ENCODE data around the gene SELPLG. TPM values are rescaled to one million over a fixed set of nuclear protein-coding genes. Genes with fewer than 3 reads are reported as not detected.

Gene SELPLG
- total and polyA plus RNA-seq, 8 donors, result 3.0 to 61.0 (median 4.2) TPM

- intact Hi-C loops (cut with DNase I), result no loop called here
- Histone ChIP-seq H3K27ac (no peak overlapping the region), H3K9me3 (no peaks in the 10 kb centered on the region), H3K4me1 (peaks cover 0 to 17% of the 10 kb centered on the region in 2 donors), H3K27me3 (no peaks in the 10 kb centered on the region), H3K4me3 (no peak overlapping the region), H3K36me3 (peaks cover 0 to 96% of the 10 kb centered on the region in 2 donors)
- DNase-seq (no peak), ATAC-seq (no peak)
- TF ChIP-seq CTCF (IDR thresholded peaks at IDR 0.05), result no peak
Measured at GRCh38 chr12:108653922-108654321, 20.2 kb upstream of the SELPLG start.

GRCh38 chr12:108653082-108653516 is 19.4 kb upstream of the SELPLG start:
- peaks cover 0 to 22% of the 10 kb centered on the region in 2 donors for H3K4me1 ChIP-seq
- intact Hi-C loops (cut with DNase I), result no loop called here
- ATAC-seq (no peak), DNase-seq (no peak)
- H3K27ac ChIP-seq, result no peak overlapping the region
- TF ChIP-seq CTCF (IDR thresholded peaks at IDR 0.05), result no peak
- peaks cover 0 to 96% of the 10 kb centered on the region in 2 donors for H3K36me3 ChIP-seq
- no peaks in the 10 kb centered on the region for H3K9me3 ChIP-seq
- H3K4me3 ChIP-seq, result no peak overlapping the region
- no peaks in the 10 kb centered on the region for H3K27me3 ChIP-seq

- ATAC-seq, result no peak
- H3K4me1 ChIP-seq, result peaks cover 15 to 46% of the 10 kb centered on the region in 2 donors
- H3K4me3 ChIP-seq, result no peak overlapping the region
- DNase-seq, result no peak
- TF ChIP-seq CTCF (IDR thresholded peaks at IDR 0.05), result no peak
- intact Hi-C loops (cut with DNase I), result no loop called here
- peak overlapping the region in 1 of 2 donors; percentile 34 for H3K27ac ChIP-seq
- no peaks in the 10 kb centered on the region for H3K9me3 ChIP-seq
- H3K27me3 ChIP-seq, result no peaks in the 10 kb centered on the region
- peaks cover 0 to 96% of the 10 kb centered on the region in 2 donors for H3K36me3 ChIP-seq
Measured at GRCh38 chr12:108650083-108650482, 16.4 kb upstream of the SELPLG start.

- DNase-seq, result no peak
- no peak for TF ChIP-seq CTCF (IDR thresholded peaks at IDR 0.05)
- no peaks in the 10 kb centered on the region for H3K9me3 ChIP-seq
- H3K4me1 ChIP-seq, result peaks cover 19 to 50% of the 10 kb centered on the region in 2 donors
- H3K36me3 ChIP-seq, result peaks cover 0 to 96% of the 10 kb centered on the region in 2 donors
- H3K27me3 ChIP-seq, result no peaks in the 10 kb centered on the region
- intact Hi-C loops (cut with DNase I), result no loop called here
- peak overlapping the region in 1 of 2 donors; percentile 34 for H3K27ac ChIP-seq
- H3K4me3 ChIP-seq, result no peak overlapping the region
- ATAC-seq, result no peak
Measured at GRCh38 chr12:108649669-108650068, 16.0 kb upstream of the SELPLG start.

- Histone ChIP-seq H3K4me1 (peaks cover 24 to 55% of the 10 kb centered on the region in 2 donors), H3K4me3 (no peak overlapping the region), H3K27me3 (no peaks in the 10 kb centered on the region), H3K36me3 (peaks cover 0 to 93% of the 10 kb centered on the region in 2 donors), H3K9me3 (no peaks in the 10 kb centered on the region), H3K27ac (peak overlapping the region in 1 of 2 donors; percentile 83)
- ATAC-seq (no peak), DNase-seq (no peak)
- intact Hi-C loops (cut with DNase I), result no loop called here
- TF ChIP-seq CTCF (IDR thresholded peaks at IDR 0.05), result no peak
Measured at GRCh38 chr12:108649126-108649525, 15.4 kb upstream of the SELPLG start.
